DOHH2 (cell line): Measurements from ENCODE around the gene SLC4A2.

Experiments
- CTCF ChIP-seq: fragments of 200-600 bp; sonication (generic); IDR thresholded peaks from one replicate; pipeline ENCODE4 v1.5.1; 2014; ENCODE audit warnings: antibody characterized with exemption, mild to moderate bottlenecking, low read depth, low read length; ENCODE audit not compliant: poor library complexity, severe bottlenecking
- EZH2phosphoT487 ChIP-seq: fragments of 200-600 bp; sonication (generic); IDR thresholded peaks from 2 replicates; pipeline ENCODE4 v1.6.1; 2017; ENCODE audit warnings: borderline replicate concordance, mild to moderate bottlenecking, antibody characterized with exemption, low read length, moderate library complexity, mixed read lengths

GRCh38 chr7:151057989-151058780, 1.2 kb upstream of the SLC4A2 start:
- TF ChIP-seq EZH2phosphoT487: no peak
- TF ChIP-seq CTCF: no peak
